ENCODE data around the gene LRP8. TPM values are rescaled to one million over a fixed set of nuclear protein-coding genes. Genes with fewer than 3 reads are reported as not detected.

LRP8 gene
- total and polyA plus RNA-seq, 2 donors (not counting 3 experiments of a cell fraction or from before 2014, with no cell fraction given), result 40.9 to 62.2 TPM

DNA sequence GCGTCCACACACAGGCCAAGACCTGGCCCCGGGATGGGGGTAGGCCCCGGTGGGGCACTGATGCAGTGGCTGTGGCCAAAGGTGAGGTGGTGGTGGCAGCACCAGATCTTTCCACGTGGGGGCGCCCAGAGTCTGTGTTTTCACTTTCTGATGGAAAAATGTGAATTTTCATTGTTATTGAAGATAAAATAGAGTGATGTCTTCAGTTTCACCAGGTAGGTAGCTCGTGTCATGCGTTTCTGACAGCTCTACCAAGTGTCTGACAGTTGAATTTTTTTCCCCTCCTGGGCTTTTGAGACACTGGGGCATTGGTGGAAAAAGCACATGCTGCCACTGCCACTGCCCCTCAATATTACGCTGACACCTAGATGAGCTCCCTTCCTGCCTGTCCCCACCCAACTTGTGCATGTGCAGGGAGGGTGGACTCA lies 49.6 kb downstream of the LRP8 start:
- H3K36me3 ChIP-seq (ENCODE audit: control insufficient read depth in 2 of 2, extremely low read depth in 1 of 2, insufficient read depth in 2 of 2, low read length in 2 of 2), result peaks cover 0 to 4% of the 10 kb centered on the region in 2 experiments
- H2AFZ ChIP-seq (ENCODE audit: low read depth, low read length), result no peak overlapping the region
- no peak overlapping the region for H3K9ac ChIP-seq (replicated peaks; ENCODE audit: extremely low read depth, insufficient read depth, low read length)
- H3K27ac ChIP-seq (ENCODE audit: insufficient read depth, low read depth, low read length), result no peak overlapping the region
- H3K27me3 ChIP-seq (ENCODE audit: control insufficient read depth in 2 of 2, insufficient read depth in 2 of 2, low read length in 2 of 2), result no peaks in the 10 kb centered on the region
- CTCF ChIA-PET, result interaction anchor here (0.6 to 6.6 kb wide), 28 partner anchors 8 to 437 kb away, joined by 3 to 271 read pairs (median 3); no protein-coding TSS in a partner anchor
- no peaks in the 10 kb centered on the region for H3K9me3 ChIP-seq (replicated peaks; ENCODE audit: control insufficient read depth, insufficient read depth, low read length)
- BruUV-seq (replicated peaks), result no TSS peak
- dilution Hi-C loops (cut with MboI; ENCODE audit: extremely low pct_ligation_motif_present, low sequenced_read_pairs), result no loop called here
- no peaks in the 10 kb centered on the region for H3K4me1 ChIP-seq (ENCODE audit: control insufficient read depth, extremely low read depth, insufficient read depth, low read length)
- no peaks in the 10 kb centered on the region for H4K20me1 ChIP-seq (replicated peaks; ENCODE audit: control insufficient read depth, extremely low read depth, insufficient read depth, low read length)
- TF ChIP-seq, protein P1, sequence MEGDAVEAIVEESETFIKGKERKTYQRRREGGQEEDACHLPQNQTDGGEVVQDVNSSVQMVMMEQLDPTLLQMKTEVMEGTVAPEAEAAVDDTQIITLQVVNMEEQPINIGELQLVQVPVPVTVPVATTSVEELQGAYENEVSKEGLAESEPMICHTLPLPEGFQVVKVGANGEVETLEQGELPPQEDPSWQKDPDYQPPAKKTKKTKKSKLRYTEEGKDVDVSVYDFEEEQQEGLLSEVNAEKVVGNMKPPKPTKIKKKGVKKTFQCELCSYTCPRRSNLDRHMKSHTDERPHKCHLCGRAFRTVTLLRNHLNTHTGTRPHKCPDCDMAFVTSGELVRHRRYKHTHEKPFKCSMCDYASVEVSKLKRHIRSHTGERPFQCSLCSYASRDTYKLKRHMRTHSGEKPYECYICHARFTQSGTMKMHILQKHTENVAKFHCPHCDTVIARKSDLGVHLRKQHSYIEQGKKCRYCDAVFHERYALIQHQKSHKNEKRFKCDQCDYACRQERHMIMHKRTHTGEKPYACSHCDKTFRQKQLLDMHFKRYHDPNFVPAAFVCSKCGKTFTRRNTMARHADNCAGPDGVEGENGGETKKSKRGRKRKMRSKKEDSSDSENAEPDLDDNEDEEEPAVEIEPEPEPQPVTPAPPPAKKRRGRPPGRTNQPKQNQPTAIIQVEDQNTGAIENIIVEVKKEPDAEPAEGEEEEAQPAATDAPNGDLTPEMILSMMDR (IDR thresholded peaks at IDR 0.05; ENCODE audit: extremely low read depth in 1 of 2, insufficient read depth in 1 of 2, low read depth in 1 of 2, low read length in 2 of 2), result peak; percentile 79 to 83
- TF ChIP-seq JUN (IDR thresholded peaks at IDR 0.05; ENCODE audit: borderline replicate concordance, insufficient read depth, insufficient read length, low read depth), result no peak
- H3K4me2 ChIP-seq (ENCODE audit: insufficient read depth, low read length), result no peak overlapping the region
- H3K9me1 ChIP-seq (replicated peaks; ENCODE audit: control insufficient read depth, extremely low read depth, insufficient read depth, low read length), result no peaks in the 10 kb centered on the region
- DNase-seq (ENCODE audit: low read depth, low spot score), result peak; percentile 36
- H3K4me3 ChIP-seq (replicated peaks in 1 of 3; ENCODE audit: insufficient read depth in 1 of 3, low read depth in 1 of 3, low read length in 3 of 3), result no peak overlapping the region
- H3K79me2 ChIP-seq (ENCODE audit: control insufficient read depth, insufficient read depth, low read length), result no peaks in the 10 kb centered on the region
- POLR2A ChIA-PET, result interaction anchor here (0.7 kb wide), 1 partner anchor 45 kb away, joined by 3 read pairs; no protein-coding TSS in a partner anchor
- intact Hi-C loops (cut with micrococcal nuclease), result loop anchor here (1.0 to 5.0 kb wide), 3 partner anchors 48 to 194 kb away; no protein-coding TSS in a partner anchor
- peak; percentile 66 for FAIRE-seq

DNA sequence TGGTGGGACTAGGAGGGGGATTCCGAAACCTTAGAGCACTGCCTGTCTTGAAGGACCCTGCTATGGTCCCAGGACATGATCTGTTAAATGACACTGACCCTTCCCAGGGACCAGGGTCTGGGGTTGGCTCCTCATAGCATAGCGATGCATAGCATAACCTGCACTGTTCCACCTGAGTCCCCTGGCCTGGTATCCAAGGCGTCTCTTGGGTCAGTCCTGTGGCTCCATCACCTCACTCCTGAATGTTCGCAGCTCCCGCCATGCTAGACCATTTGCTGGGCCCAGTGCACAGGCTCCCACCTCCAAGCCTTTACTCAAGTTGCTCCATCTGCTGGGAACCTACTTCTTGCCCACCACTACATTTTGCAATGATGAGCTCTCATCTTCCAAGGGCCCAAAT lies 50.5 kb downstream of the LRP8 start:
- H4K20me1 ChIP-seq (replicated peaks; ENCODE audit: control insufficient read depth, extremely low read depth, insufficient read depth, low read length), result no peaks in the 10 kb centered on the region
- BruUV-seq (replicated peaks), result no TSS peak
- no peaks in the 10 kb centered on the region for H3K4me1 ChIP-seq (ENCODE audit: control insufficient read depth, extremely low read depth, insufficient read depth, low read length)
- H3K9ac ChIP-seq (replicated peaks; ENCODE audit: extremely low read depth, insufficient read depth, low read length), result no peak overlapping the region
- no peaks in the 10 kb centered on the region for H3K9me3 ChIP-seq (replicated peaks; ENCODE audit: control insufficient read depth, insufficient read depth, low read length)
- no peak for DNase-seq (ENCODE audit: low read depth, low spot score)
- no peak overlapping the region for H3K4me2 ChIP-seq (ENCODE audit: insufficient read depth, low read length)
- peaks cover 0 to 4% of the 10 kb centered on the region in 2 experiments for H3K36me3 ChIP-seq (ENCODE audit: control insufficient read depth in 2 of 2, extremely low read depth in 1 of 2, insufficient read depth in 2 of 2, low read length in 2 of 2)
- H3K9me1 ChIP-seq (replicated peaks; ENCODE audit: control insufficient read depth, extremely low read depth, insufficient read depth, low read length), result no peaks in the 10 kb centered on the region
- ChIA-PET POLR2A (no interaction called here), CTCF (interaction anchor here (0.7 to 6.6 kb wide), 4 partner anchors 10 to 192 kb away, joined by 3 to 271 read pairs (median 10); no protein-coding TSS in a partner anchor)
- H3K79me2 ChIP-seq (ENCODE audit: control insufficient read depth, insufficient read depth, low read length), result no peaks in the 10 kb centered on the region
- no peak overlapping the region for H2AFZ ChIP-seq (ENCODE audit: low read depth, low read length)
- H3K27me3 ChIP-seq (ENCODE audit: control insufficient read depth in 2 of 2, insufficient read depth in 2 of 2, low read length in 2 of 2), result no peaks in the 10 kb centered on the region
- dilution Hi-C loops (cut with MboI; ENCODE audit: extremely low pct_ligation_motif_present, low sequenced_read_pairs) (no loop called here), intact Hi-C loops (cut with micrococcal nuclease) (loop anchor here (5.0 kb wide), 1 partner anchor 195 kb away; no protein-coding TSS in a partner anchor)
- FAIRE-seq, result no peak
- no peak overlapping the region for H3K4me3 ChIP-seq (replicated peaks in 1 of 3; ENCODE audit: insufficient read depth in 1 of 3, low read depth in 1 of 3, low read length in 3 of 3)
- TF ChIP-seq GATA2 (IDR thresholded peaks at IDR 0.05; ENCODE audit: insufficient read depth, insufficient read length, low read depth, low read length), result no peak
- TF ChIP-seq POLR2A (IDR thresholded peaks at IDR 0.05; ENCODE audit: low read depth, low read length), result no peak
- TF ChIP-seq, protein P2, sequence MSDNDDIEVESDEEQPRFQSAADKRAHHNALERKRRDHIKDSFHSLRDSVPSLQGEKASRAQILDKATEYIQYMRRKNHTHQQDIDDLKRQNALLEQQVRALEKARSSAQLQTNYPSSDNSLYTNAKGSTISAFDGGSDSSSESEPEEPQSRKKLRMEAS (IDR thresholded peaks at IDR 0.05; ENCODE audit: insufficient read depth, insufficient read length), result no peak
- no peak for TF ChIP-seq FOS (IDR thresholded peaks at IDR 0.05; ENCODE audit: borderline replicate concordance, insufficient read depth, low read length)
- TF ChIP-seq JUN (IDR thresholded peaks at IDR 0.05; ENCODE audit: borderline replicate concordance, insufficient read depth, insufficient read length, low read depth), result no peak
- TF ChIP-seq MYC (IDR thresholded peaks at IDR 0.05; ENCODE audit: low read depth, low read length), result no peak
- TF ChIP-seq EZH2 (IDR thresholded peaks at IDR 0.05; ENCODE audit: borderline replicate concordance, low read depth, low read length, severe bottlenecking), result no peak
- TF ChIP-seq, protein P1 (IDR thresholded peaks at IDR 0.05; ENCODE audit: extremely low read depth in 1 of 2, insufficient read depth in 1 of 2, low read depth in 1 of 2, low read length in 2 of 2), result no peak
- TF ChIP-seq POLR2AphosphoS5 (IDR thresholded peaks at IDR 0.05; ENCODE audit: insufficient read depth, low read depth, low read length), result no peak
- no peak overlapping the region for H3K27ac ChIP-seq (ENCODE audit: insufficient read depth, low read depth, low read length)
